Neural cell (in vitro differentiated cells): ENCODE results near the gene SUFU. TPM values are rescaled to one million over a fixed set of nuclear protein-coding genes. Genes with fewer than 3 reads are reported as not detected.
A peak's percentile ranks its signal among the peaks of the same experiment; 100 is the strongest.

Experiments
- H2AFZ ChIP-seq: fragments of 200-600, 300-800 bp; sonication (generic), shearing (Covaris generic); 2 replicates; pipeline ENCODE4 v1.6.0; 2014; ENCODE audit warnings: low read depth, mild to moderate bottlenecking, antibody characterized with exemption, low read length, moderate library complexity
- H3F3A ChIP-seq: fragments of 200-600 bp; shearing (Covaris generic); 2 replicates; pipeline ENCODE4 v1.6.1; 2016; ENCODE audit warnings: mild to moderate bottlenecking, moderate library complexity, mixed read lengths, antibody characterized with exemption, low read length; ENCODE audit not compliant: insufficient read depth, poor library complexity, severe bottlenecking
- H3K27ac ChIP-seq: fragments of 200-600, 300-800 bp; sonication (generic), shearing (Covaris generic); 2 replicates; pipeline ENCODE4 v1.5.1; 2014; ENCODE audit warnings: mild to moderate bottlenecking, low read length, moderate library complexity
- H3K27me3 ChIP-seq: fragments of 300-800, 200-600 bp; sonication (generic), shearing (Covaris generic); 2 replicates; pipeline ENCODE4 v1.6.0; 2014; ENCODE audit warnings: mild to moderate bottlenecking, low read depth, low read length, moderate library complexity; ENCODE audit not compliant: insufficient read depth
- H3K36me3 ChIP-seq: fragments of 300-800, 200-600 bp; sonication (generic), shearing (Covaris generic); 2 replicates; pipeline ENCODE4 v1.5.1; 2014; ENCODE audit warnings: mild to moderate bottlenecking, antibody characterized with exemption, low read length, moderate library complexity; ENCODE audit not compliant: insufficient read depth
- H3K4me2 ChIP-seq: fragments of 300-800, 200-600 bp; sonication (generic), shearing (Covaris generic); 2 replicates; pipeline ENCODE4 v1.6.0; 2014; ENCODE audit warnings: mild to moderate bottlenecking, low read length
- H3K4me3 ChIP-seq: fragments of 300-800, 200-600 bp; sonication (generic), shearing (Covaris generic); 2 replicates; pipeline ENCODE4 v1.5.1; 2014; ENCODE audit warnings: mild to moderate bottlenecking, low read length, moderate library complexity
- H3K79me2 ChIP-seq: fragments of 200-600 bp; shearing (Covaris generic); replicated peaks from 2 replicates; pipeline ENCODE4 v1.6.0; 2014; ENCODE audit warnings: mild to moderate bottlenecking, low read length, moderate library complexity; ENCODE audit not compliant: insufficient read depth
- H3K9ac ChIP-seq: fragments of 300-800, 200-600 bp; sonication (generic), shearing (Covaris generic); 2 replicates; pipeline ENCODE4 v1.6.1; 2016; ENCODE audit warnings: mild to moderate bottlenecking, low read length, mixed read lengths
- H3K9me2 ChIP-seq: fragments of 200-600 bp; shearing (Covaris generic); 2 replicates; pipeline ENCODE4 v1.6.1; 2016; ENCODE audit warnings: mild to moderate bottlenecking, low read length, mixed read lengths; ENCODE audit not compliant: insufficient read depth
- H3K9me3 ChIP-seq: fragments of 200-600, 300-800 bp; sonication (generic), shearing (Covaris generic); 2 replicates; pipeline ENCODE4 v1.6.1; 2016; ENCODE audit warnings: mild to moderate bottlenecking, mixed run types, low read length, moderate library complexity, mixed read lengths
- H4K20me1 ChIP-seq: fragments of 200-600 bp; shearing (Covaris generic); 2 replicates; pipeline ENCODE4 v1.6.1; 2016; ENCODE audit warnings: mild to moderate bottlenecking, mixed run types; ENCODE audit not compliant: insufficient read depth
- CTCF ChIP-seq: fragments of 450-650 bp; IDR thresholded peaks from 2 replicates; pipeline ENCODE4 v1.5.1; 2014; ENCODE audit warnings: antibody characterized with exemption, mild to moderate bottlenecking, moderate library complexity; ENCODE audit not compliant: poor library complexity, severe bottlenecking
- EP300 ChIP-seq: fragments of 450-650 bp; conservative IDR thresholded peaks from 2 replicates; pipeline ENCODE4 v1.6.1; 2014; ENCODE audit warnings: antibody characterized with exemption, mild to moderate bottlenecking, moderate library complexity; ENCODE audit not compliant: poor library complexity, severe bottlenecking
- EZH2 ChIP-seq: fragments of 200-600, 300-800 bp; shearing (Covaris generic), sonication (generic); IDR thresholded peaks from 2 replicates; pipeline ENCODE4 v1.6.1; 2014; ENCODE audit warnings: antibody characterized with exemption, low read length, borderline replicate concordance, mild to moderate bottlenecking; ENCODE audit not compliant: insufficient read depth, poor library complexity, severe bottlenecking
- MXI1 ChIP-seq: fragments of 450-650 bp; conservative IDR thresholded peaks from 2 replicates; pipeline ENCODE4 v1.6.1; 2014; ENCODE audit warnings: antibody characterized with exemption, mild to moderate bottlenecking; ENCODE audit not compliant: poor library complexity, severe bottlenecking
- POLR2AphosphoS5 ChIP-seq: IDR thresholded peaks from 2 replicates; pipeline ENCODE4 v1.6.1; 2012
- RAD21 ChIP-seq: fragments of 450-650 bp; conservative IDR thresholded peaks from 2 replicates; pipeline ENCODE4 v1.6.1; 2014; ENCODE audit warnings: antibody characterized with exemption, mild to moderate bottlenecking, moderate library complexity
- REST ChIP-seq: IDR thresholded peaks from 2 replicates; pipeline ENCODE4 v1.6.1; 2012; ENCODE audit warnings: borderline replicate concordance
- SMC3 ChIP-seq: fragments of 450-650 bp; conservative IDR thresholded peaks from 2 replicates; pipeline ENCODE4 v1.6.1; 2014; ENCODE audit warnings: antibody characterized with exemption, mild to moderate bottlenecking, moderate library complexity; ENCODE audit not compliant: poor library complexity
- TAF1 ChIP-seq: IDR thresholded peaks from 2 replicates; pipeline ENCODE4 v1.6.1; 2012; ENCODE audit warnings: low read depth
- polyA plus RNA-seq: library from polyadenylated mRNA; depleted of rRNA; stranded (reverse); fragments of >200 nt; gene quantifications from 2 replicates; pipeline ENCODE4 v1.2.3, GENCODE V29; 2014

SUFU gene
- polyA plus RNA-seq, 1 donor from 2014 or later, result 4.8 TPM

GRCh38 chr10:102678068-102678400 lies 174.3 kb downstream of the SUFU start:
- TF ChIP-seq TAF1 (no peak), REST (no peak), CTCF (no peak), POLR2AphosphoS5 (no peak), EP300 (no peak), EZH2 (no peak), SMC3 (no peak), RAD21 (no peak), MXI1 (no peak)
- no peaks in the 10 kb centered on the region for H3K9me2 ChIP-seq
- no peak overlapping the region for H3K4me3 ChIP-seq
- peaks cover 5% of the 10 kb centered on the region for H3K36me3 ChIP-seq
- H3K27me3 ChIP-seq, result no peaks in the 10 kb centered on the region
- no peak overlapping the region for H3K4me2 ChIP-seq
- H3K79me2 ChIP-seq, result no peaks in the 10 kb centered on the region
- peaks cover 5% of the 10 kb centered on the region for H3F3A ChIP-seq
- no peak overlapping the region for H3K27ac ChIP-seq
- H3K9ac ChIP-seq, result no peak overlapping the region
- H4K20me1 ChIP-seq, result no peaks in the 10 kb centered on the region
- H2AFZ ChIP-seq, result no peak overlapping the region
- no peaks in the 10 kb centered on the region for H3K9me3 ChIP-seq

GRCh38 chr10:102678842-102679289 lies 175.1 kb downstream of the SUFU start:
- no peaks in the 10 kb centered on the region for H3K9me3 ChIP-seq

More at GRCh38 chr10:102678842-102679289, 175.1 kb downstream of the SUFU start:
- H2AFZ ChIP-seq, result no peak overlapping the region
- no peak overlapping the region for H3K4me3 ChIP-seq
- no peak overlapping the region for H3K27ac ChIP-seq
- peaks cover 5% of the 10 kb centered on the region for H3F3A ChIP-seq
- no peaks in the 10 kb centered on the region for H3K27me3 ChIP-seq
- H3K9ac ChIP-seq, result no peak overlapping the region
- H3K36me3 ChIP-seq, result peaks cover 5% of the 10 kb centered on the region
- H3K4me2 ChIP-seq, result no peak overlapping the region
- H3K79me2 ChIP-seq, result no peaks in the 10 kb centered on the region
- TF ChIP-seq CTCF (peak; percentile 48), MXI1 (no peak)
- no peaks in the 10 kb centered on the region for H4K20me1 ChIP-seq
- H3K9me2 ChIP-seq, result no peaks in the 10 kb centered on the region
